ENCODE measurements around the gene TREH. TPM values are rescaled to one million over a fixed set of nuclear protein-coding genes. Genes with fewer than 3 reads are reported as not detected.
A peak's percentile ranks its signal among the peaks of the same experiment; 100 is the strongest.

The TREH gene
- total and polyA plus RNA-seq, 7 donors = 0.46 to 1.4 (median 1.2) TPM; not detected in 4

DNA sequence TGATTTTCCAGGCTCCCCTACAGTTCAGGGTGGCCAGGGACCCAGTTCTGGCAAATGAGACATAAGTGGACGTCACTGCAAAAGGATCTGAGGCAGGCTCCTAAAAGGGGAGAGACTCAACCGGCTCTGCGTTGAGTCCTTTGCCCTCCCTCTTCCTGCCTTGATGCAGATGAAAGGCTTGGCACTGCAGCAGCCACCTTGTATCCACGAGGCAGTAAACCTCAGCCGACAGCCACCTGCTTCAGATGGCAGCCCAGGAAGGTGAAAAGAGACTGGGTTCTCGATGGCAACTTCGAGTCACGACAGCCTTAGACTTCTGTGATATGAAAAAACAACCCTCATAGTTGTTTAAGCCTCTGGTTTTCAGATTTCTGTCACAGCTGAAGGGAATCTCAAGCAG lies 14.7 kb upstream of the TREH start:
- H3K27ac ChIP-seq = no peak overlapping the region
- no peak overlapping the region for H3K4me3 ChIP-seq
- no peak for DNase-seq
- 81 to 86% methylated on average over 8 of the region's 8 CpGs for WGBS, 2 donors
- TF ChIP-seq CTCF (IDR thresholded peaks at IDR 0.05) = no peak
- intact Hi-C loops (cut with DNase I) = loop anchor here (5.0 kb wide), 1 partner anchor 98 kb away; the partner anchor contains the start of gene DDX6
- H3K9me3 ChIP-seq = no peaks in the 10 kb centered on the region
- peaks cover 0 to 17% (median 15%) of the 10 kb centered on the region in 4 donors for H3K4me1 ChIP-seq
- H3K27me3 ChIP-seq = no peaks in the 10 kb centered on the region
- H3K36me3 ChIP-seq = no peaks in the 10 kb centered on the region

- no peak for DNase-seq
- TF ChIP-seq POLR2AphosphoS5 (IDR thresholded peaks at IDR 0.05) = no peak
- TF ChIP-seq POLR2A (IDR thresholded peaks at IDR 0.05) = no peak
- no peak for TF ChIP-seq EP300 (IDR thresholded peaks at IDR 0.05)
- no peak for TF ChIP-seq CTCF (IDR thresholded peaks at IDR 0.05)
- intact Hi-C loops (cut with DNase I) = loop anchor here (2.0 to 5.0 kb wide), 2 partner anchors 100 to 217 kb away; partner anchors contain the start of gene DDX6
Measured at GRCh38 chr11:118691926-118692830, 12.7 kb upstream of the TREH start.

DNA sequence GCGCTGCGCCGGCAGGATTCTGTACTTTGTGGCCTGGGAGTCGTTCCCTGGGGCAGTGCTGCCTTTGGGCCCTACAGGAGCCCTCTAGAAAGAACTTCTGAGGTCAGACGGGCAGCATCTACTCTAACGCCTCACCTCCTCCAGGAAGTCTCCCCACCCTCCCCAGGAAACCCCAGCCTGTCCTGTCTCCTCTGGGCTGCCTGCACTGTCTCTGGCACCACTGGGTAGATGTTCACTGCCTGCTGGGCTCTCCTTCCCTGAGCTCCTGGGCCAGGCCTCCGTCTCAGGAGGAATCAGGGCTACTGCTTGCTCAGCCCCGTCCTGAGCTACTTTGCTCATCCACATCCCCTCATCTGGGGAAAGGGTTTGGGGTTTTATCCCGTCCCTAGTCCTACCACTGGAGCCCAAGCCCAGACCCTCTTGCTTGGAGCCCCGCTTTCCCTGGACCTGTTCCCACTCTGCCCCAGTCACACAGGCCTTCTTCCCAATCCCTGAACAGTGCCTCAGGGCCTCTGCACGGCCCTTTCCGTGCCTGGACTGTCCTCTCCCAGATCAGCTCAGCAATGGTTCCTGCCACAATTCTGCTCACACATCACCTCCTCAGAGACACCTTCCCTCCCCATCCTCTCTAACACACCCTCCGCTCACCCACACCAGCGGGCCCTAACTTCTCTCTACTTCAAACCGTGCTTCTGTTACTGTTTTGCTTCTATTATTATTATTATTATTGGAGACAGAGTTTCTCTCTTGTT lies 11.3 kb upstream of the TREH start:
- Histone ChIP-seq H3K27ac (peak overlapping the region; percentile 73 to 82 (median 76)), H3K36me3 (no peaks in the 10 kb centered on the region), H3K27me3 (no peaks in the 10 kb centered on the region), H3K4me1 (peaks cover 0 to 19% (median 17%) of the 10 kb centered on the region in 4 donors), H3K9me3 (no peaks in the 10 kb centered on the region), H3K4me3 (peak overlapping the region in 3 of 4 donors; percentile 42 to 50 (median 49))
- DNase-seq = no peak
- 84 to 85% methylated on average over 15 of the region's 15 CpGs for WGBS, 2 donors
- intact Hi-C loops (cut with DNase I) = loop anchor here (1.0 to 5.0 kb wide), 3 partner anchors 102 to 240 kb away; partner anchors contain the start of gene DDX6
- no peak for TF ChIP-seq POLR2AphosphoS5 (IDR thresholded peaks at IDR 0.05)
- no peak for TF ChIP-seq CTCF (IDR thresholded peaks at IDR 0.05)
- TF ChIP-seq EP300 (IDR thresholded peaks at IDR 0.05) = no peak
- no peak for TF ChIP-seq POLR2A (IDR thresholded peaks at IDR 0.05)

More at GRCh38 chr11:118691926-118692830, 12.7 kb upstream of the TREH start:
- no peak overlapping the region for H3K4me3 ChIP-seq
- no peaks in the 10 kb centered on the region for H3K36me3 ChIP-seq
- 61 to 80% methylated on average over 15 of the region's 15 CpGs for WGBS, 2 donors
- H3K4me1 ChIP-seq = peaks cover 0 to 19% (median 17%) of the 10 kb centered on the region in 4 donors
- H3K27ac ChIP-seq = no peak overlapping the region
- no peaks in the 10 kb centered on the region for H3K9me3 ChIP-seq
- no peaks in the 10 kb centered on the region for H3K27me3 ChIP-seq

- TF ChIP-seq POLR2A (IDR thresholded peaks at IDR 0.05) (no peak), CTCF (IDR thresholded peaks at IDR 0.05) (peak; percentile 79 to 95 (median 82)), EP300 (IDR thresholded peaks at IDR 0.05) (peak in 1 of 4 donors; percentile 41), POLR2AphosphoS5 (IDR thresholded peaks at IDR 0.05) (peak in 3 of 4 donors; percentile 45 to 68 (median 56))
- intact Hi-C loops (cut with DNase I) = loop anchor here (1.0 to 5.0 kb wide), 4 partner anchors 102 to 266 kb away; partner anchors contain the start of genes DDX6 and UPK2
- Histone ChIP-seq H3K4me3 (peak overlapping the region; percentile 13 to 50 (median 46)), H3K27ac (peak overlapping the region; percentile 73 to 82 (median 76)), H3K27me3 (no peaks in the 10 kb centered on the region), H3K36me3 (no peaks in the 10 kb centered on the region), H3K4me1 (peaks cover 0 to 19% (median 17%) of the 10 kb centered on the region in 4 donors), H3K9me3 (no peaks in the 10 kb centered on the region)
- peak; percentile 90 for DNase-seq
- WGBS, 2 donors = 4 to 8% methylated on average over 30 of the region's 30 CpGs
Measured at GRCh38 chr11:118689852-118690552, 10.6 kb upstream of the TREH start.

Data from sigmoid colon (tissue), 7 donors.